Stimulated activated CD8-positive, alpha-beta memory T cell treated with anti-CD3 and anti-CD28 coated beads, Interleukin-12 subunit alpha, Interleukin-12 subunit beta, amount 100 ng/mL, for 24 hours (primary cell): ENCODE results near the gene TWF1.
"Not testable (repeated sequence)": the region's sequence is repeated elsewhere in the genome, so short reads cannot be mapped to it uniquely, and the experiment has no call there.

ENCODE experiments used
- DNase-seq: peaks from one replicate; pipeline ENCODE4 v3.0.0-alpha.2; 2020; ENCODE audit errors: extremely low read depth

The TWF1 gene

DNA sequence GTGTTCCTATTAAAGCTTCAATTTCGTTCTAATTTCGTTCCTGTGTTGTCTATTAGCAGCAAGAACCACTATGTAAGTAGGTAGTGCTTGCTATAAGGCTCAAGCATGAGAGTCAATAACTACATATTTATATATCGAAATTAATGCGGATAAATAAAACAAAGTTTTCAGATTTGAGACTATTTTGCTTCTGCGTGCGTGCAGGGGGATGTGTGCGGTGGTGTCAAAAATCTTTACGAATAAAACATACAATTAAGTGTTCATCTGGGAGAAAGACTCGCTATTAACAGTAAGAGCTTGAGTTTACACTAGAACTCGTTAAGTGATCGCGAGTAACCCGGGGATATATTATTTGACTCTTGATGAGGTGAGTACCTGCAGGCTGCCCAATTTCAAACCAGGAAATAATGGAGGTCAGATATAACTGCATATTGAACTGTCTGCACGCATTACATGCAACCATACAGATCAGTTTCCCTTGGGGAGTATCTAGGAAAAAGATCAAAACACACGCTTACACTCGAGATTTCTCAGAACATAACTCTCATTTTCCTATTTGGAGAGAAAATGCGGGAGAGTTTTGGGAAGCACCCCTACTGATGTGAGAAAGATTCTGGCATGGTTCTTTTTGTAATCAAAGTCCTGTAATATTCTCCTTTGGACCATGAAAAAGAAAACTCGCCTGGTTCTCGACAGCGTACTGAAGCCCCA is 813 bp downstream of the TWF1 start:
- DNase-seq: no peak

DNA sequence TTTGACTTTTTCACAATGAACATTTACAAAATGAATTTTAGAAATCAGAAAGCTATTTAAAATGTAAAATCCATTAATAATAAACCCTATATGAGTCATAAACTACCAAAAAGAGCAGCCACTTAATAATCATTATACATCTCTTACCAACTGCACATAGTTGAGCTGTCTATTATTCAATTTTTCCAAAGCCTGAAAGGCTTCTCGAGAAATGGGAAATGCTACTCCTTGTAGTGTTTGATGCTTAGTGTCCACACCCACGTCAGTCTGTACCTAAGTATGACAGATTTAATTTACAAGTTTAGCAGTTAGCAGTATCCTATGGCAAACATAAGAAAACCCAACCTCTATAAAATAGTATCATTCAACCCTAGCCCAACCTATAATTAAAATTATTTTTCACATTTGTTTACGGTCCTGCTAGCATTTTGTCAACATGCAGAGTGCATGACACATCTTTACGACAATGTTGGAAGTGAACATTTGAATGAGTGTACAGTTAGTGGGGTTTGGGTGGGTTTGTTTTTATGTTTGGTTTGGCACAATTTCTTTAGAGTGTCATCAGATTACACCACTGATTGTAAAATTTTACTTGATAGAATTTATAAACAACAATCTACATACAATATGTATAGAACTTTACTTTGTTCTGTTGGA is 8.4 kb downstream of the TWF1 start:
- DNase-seq: no peak

DNA sequence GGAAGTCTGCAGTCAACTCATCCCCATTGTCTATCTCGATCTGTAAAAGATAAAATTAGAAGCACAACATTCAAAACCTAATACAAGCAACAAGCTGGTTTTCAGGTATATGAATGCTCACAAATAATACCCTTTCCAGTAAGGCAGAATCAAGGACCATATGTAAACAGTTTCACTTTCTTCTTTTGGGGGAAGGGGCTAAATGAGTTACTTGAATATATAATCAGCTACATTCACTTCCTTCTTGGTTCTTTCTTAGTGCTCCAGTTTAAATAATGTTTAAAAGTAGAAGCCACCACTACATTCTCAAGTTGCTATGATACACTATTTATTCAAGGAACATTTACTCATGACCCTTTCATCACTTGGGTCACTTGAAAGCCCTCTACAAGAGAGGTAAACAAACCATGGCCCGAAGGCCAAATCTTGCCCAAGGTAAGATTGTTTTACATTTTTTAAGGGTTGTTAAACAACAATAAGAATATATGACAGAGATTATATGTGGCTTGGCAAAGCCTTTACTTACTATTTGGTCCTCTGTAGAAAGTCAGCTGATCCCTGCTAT is 10.3 kb downstream of the TWF1 start:
- DNase-seq: no peak

DNA sequence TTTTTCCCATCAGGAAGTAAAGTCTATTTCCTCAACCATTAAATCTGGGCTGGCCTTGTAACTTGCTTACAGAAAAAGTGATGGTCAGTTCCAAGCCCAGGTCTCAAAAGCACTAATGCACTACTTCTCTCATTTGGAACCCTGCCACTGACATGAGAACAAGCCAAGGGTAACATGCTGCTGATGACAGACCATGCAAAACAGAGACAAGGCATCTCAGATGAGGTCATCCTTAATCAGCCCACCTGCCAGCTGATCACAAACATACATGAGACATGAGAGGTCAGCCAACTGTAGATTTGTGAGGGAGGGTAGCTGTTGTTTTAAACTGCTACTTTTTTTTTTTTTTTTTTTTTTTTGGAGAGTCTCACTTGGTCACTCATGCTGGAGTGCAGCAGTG is 16.2 kb downstream of the TWF1 start:
- no peak for DNase-seq

DNA sequence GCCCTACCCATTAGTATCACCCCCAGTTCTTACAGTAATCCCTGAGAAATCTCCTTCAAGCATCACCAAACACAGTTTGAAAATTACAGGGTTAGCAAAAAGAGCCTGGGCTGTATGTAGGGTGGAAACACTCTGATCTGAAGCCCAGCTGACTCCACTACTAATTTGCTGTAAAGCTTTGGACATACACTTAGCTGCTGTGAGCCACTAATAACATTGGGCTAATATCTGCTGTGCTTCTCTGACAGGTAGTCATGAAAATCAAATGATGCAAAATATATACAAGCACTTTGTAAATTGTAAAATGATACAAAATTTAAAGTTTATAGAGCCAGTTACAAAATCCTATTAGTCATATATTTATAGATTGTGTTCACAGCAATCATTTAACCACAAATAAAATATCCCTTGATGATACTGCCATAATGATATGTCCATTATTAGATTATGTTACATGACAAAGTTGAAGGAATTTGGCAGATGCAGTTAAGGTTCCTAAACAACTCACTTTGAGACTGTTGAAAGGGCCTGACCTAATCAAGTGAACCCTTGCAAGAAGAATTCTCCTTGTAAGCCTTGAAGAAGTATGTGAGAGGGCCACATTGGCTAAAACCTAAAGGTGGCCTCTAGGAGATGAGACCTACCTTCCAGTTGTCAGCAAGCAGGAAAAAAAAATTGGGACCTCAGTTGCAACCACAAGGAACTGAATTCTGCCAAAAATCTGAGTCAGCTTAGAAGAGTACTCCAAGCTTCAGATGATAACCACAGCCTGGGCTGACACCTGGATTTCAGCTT is 19.0 kb downstream of the TWF1 start:
- DNase-seq: no peak

DNA sequence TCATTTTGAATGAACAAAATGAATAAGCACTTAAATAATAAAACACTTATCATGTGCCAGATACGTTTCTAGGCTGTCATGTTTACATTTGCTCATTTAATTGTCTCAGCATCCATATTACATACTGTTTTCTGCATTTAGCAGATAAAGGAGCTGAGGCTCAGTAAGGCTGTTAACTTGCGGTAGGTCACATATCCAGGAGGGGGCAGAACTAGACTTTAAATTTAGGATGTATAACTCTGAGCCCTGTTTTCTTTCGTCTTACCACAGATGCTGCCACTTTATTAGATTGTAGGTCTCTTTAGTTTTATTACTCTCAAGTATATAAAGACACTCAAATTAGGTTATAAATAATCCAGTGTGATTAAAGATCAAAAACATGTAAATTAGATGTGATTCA is 29.6 kb downstream of the TWF1 start:
- DNase-seq: no peak

DNA sequence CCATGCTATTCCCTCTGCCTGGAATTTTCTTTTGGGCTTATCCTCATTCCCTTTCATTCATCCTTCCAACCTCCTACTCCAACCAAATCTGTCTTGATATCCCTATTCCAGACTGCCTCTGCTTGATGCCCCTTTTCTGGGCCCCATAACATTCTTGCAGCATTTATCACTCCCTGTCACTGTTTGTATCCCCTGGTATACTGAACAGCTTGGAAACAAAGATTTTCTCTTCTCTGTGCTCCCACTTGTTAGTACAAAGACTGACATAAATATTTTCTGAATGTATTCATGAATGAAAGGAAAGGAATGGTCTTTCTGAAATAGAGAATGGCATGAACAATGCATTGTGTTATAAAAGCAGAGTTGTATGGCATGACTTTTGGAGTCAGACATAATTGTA is 39.8 kb downstream of the TWF1 start:
- DNase-seq: no peak

DNA sequence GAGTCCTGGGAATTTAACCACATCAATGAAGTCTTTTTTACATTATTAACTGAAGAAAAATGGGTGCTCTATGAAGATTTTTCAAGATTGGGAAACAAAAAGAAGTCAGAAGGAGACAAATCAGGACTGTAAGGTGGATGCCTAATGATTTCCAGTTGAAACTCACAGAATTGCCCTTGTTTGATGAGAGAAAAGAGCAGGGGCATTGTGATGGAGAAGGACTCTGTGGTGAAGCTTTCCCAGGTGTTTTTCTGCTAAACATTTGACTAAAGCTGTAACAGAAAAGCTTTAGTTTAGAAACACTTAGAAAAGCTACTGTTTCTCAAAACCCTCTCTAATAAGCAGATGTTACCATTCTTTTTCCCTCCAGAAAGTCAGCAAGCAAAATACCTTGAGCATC is 41.6 kb downstream of the TWF1 start:
- DNase-seq: no peak

DNA sequence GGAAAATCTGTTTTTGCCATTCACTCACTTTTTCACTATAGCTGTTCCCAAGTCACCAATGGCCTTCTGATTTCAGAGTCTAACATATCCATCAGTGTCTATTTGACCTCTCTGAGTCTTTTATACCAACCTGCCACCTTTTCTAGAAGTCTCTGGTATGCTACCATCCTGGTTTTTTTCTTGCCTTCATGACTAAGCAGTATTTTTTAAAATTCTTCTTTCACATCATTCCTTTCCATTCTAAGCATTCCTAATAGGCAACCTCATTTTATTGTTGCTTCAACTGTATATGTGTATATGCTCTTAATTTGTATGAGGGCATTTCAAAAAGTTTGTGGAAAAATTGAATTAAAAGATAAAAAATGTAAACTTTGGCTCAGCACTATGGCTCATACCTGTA is 42.3 kb downstream of the TWF1 start:
- DNase-seq: no peak

DNA sequence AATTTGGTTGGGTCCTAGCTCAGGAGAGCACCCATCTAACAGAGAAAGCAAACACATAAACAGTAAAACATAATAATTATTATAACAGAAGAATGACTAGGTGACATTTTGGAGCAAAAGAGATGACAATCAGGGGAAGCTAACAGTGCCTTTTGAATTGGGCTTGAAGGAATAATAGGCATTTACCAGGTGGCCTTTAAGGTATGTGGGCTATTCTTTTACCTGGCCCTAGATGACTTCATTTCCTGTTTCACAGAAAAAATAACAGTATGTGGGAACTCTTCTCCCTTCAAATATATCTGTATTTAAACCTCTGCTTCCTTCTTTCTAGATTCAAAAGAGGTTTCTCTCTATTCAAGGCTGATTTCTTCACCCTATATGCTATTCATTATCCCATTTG is 43.5 kb downstream of the TWF1 start:
- no peak for DNase-seq

DNA sequence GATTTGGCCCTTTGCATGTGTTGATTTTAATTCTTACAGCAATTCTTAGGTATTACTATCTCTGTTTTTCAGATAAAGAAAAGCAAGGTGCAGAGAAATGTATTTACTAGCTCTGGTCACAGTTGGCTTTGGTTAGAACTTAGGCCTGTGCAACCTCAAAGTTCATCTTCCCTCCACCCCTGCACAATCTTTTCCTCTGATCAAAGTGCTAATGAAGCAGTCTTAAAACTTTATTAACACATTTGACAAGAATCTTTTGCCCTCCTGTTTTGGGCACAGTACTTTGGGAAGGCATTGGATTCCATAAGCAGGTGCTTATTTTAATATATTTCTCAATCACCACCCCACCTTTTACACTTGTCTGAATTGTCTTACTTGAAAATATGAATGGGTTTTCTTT is 44.6 kb downstream of the TWF1 start:
- DNase-seq: no peak

DNA sequence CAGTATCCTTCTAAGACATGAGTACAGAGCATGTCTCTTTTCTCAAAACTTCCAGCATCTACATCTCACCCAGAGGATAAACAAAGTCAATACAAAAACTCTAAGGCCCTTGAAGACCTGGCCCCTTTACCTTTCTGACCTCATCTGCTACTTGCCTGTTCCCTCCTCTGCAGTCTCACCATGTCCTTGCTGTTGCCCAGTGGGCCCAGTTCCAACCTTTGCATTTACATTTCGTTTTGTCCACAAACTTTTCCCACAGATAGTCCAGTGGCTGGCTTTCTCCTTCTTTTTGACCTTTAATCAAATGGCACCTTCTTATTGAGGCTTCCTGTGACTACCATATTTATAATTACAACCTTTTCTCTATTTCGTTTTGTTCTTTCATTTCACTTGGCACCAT is 45.7 kb downstream of the TWF1 start:
- no peak for DNase-seq

DNA sequence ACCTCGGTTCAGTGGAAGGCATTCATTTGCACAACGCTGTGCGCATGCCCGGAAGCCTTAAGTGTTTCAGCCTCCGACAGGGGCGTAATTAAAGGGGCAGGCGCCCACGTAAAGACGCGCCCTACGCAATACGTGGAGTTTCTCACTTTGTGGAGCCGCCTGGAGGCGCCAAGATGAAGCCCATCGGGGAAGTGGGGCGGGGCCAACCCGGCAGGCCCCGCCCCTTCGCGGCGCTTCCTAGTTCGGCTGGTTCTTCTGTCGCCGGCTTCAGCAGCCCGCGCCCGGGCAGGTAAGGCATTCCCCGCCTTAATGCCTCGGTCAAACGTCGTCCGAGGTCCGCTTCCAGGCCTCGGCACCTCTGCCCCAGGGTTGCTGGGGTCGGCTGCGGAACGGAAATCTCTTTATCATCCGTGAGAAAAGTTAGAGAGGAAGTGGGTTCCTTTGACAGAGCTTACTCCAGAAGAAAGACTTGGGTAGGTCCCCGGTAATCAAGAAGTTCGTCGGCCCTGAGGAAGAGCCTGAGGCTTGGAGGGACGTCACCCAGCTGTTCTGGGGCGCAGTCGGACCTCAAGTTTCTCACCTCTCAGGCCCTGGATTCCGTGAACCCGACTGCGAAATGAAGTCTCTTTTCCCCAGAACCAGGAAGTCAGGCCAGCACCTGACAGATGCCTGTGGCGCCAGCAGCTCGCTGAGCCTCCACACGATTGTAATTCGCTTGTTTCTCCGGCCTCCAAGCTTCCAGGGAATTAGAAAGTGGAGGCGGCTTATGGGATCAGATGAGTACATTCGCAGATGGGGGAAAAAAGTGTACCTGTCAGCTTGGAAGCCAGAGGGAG is 47.2 kb downstream of the TWF1 start, which contains the start of the genes IRAK4 and PUS7L:
Gene IRAK4 (plus strand): TSS at position 224 of the 836 bp plus-strand sequence. CDS start 9,161 bp downstream, outside the sequence.
Gene PUS7L (minus strand): TSS at position 63 of the 836 bp plus-strand sequence. CDS start 3,545 bp downstream, outside the sequence.
- peak; percentile 84 for DNase-seq

DNA sequence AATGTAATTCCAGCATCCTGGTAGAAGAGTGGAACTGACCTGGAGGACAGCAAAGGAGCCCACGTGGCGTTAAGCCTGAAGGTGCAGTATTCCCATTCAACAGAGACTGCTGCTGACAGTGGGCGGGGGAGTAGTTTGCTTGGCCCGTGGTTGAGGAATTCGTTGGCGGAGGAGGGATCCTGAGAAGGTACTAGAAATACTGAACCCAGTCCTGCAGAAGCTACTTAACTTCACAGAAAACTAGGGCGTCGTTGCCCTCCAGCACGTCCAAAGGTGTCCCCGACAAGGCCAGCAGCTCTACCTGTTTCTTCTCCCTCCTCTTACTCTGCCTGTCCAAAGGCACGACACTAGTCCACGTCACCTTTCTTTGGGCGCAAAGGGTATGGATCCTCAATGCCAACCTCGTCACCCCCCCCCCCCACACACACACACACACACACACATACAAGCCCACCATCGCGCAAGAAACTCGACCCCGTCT is 47.8 kb downstream of the TWF1 start:
- DNase-seq: peak; percentile 5

DNA sequence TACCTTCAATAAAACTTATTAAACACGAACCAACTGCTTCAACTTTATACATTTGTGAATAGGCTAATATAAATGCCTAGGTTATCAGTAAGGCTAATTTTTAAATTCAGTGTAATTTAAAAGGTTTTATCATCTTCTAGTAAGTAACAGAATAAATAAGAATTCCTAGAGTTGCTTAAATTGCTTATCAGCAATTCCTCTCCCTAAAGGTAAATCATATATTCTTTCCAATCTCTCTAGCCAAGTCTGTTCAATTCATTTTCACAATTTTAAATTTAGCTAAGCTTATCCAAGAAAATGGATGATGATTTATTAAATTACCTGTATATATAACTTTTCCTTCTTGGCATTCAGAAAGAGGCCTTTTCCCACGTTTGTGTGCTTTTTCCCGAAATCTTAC is 52.1 kb downstream of the TWF1 start:
- no peak for DNase-seq

DNA sequence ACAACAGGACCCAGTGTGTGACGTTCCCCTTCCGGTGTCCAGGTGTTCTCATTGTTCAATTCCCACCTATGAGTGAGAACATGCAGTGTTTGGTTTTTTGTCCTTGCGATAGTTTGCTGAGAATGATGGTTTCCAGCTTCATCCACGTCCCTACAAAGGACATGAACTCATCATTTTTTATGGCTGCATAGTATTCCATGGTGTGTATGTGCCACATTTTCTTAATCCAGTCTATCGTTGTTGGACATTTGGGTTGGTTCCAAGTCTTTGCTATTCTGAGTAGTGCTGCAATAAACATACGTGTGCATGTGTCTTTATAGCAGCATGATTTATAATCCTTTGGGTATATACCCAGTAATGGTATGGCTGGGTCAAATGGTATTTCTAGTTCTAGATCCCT is 54.8 kb downstream of the TWF1 start:
- DNase-seq: not testable (repeated sequence)

DNA sequence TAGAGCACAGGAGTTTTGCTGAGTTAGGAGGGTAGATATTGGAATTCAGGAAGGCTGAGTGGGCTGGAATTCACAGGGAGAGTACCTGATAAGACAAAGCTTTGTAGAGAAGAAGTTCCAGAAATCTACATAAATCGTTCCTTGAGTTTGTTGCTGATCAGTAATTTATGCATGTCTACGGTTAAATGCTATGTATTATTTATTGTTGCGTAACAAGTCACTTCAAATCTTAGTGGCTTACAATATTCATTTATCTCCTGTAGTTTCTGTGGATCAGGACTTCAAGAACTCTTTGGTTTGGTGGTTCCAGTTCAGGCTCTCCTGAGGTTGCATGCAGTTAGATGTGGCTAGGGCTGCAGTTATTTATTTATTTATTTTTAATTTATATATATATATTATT is 55.3 kb downstream of the TWF1 start:
- DNase-seq: no peak

DNA sequence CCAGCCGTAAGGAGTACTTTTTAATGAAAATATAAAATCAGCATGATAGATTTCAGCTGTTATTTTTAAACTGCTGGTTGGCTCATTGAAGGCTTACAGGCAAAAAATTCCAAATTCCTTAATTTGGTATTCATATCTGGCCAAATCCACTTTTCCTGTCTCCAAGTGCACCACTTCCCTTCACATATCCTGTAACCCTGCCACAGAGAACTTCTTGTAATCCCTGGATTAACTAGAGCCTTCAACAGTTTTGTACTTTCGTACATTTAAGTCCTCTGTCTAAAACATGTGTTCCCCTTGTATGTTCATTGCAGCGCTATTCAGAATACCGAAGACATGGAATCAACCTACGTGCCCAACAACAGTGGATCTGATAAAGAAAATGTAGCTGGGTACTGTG is 57.1 kb downstream of the TWF1 start:
- DNase-seq: no peak

DNA sequence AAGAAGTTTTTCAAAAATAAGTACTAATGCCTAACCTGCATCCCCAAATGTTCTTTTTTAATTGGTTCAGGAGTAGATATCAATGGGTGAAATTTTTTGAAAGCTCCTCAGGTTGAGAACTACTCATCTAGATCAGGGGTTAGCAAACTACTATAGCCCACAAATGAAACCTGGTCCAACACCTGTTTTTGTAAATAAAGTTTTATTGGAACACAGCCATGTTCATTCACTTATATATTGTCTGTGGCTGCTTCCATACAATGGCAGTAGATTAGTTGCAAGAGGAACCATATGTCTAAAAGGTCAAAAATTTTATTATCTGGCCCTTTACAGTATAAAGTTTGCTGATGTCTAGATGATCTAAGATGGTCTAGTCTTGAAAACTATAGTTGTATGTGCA is 61.3 kb downstream of the TWF1 start:
- DNase-seq: no peak
